ENCODE results near the gene GCG. TPM values are rescaled to one million over a fixed set of nuclear protein-coding genes. Genes with fewer than 3 reads are reported as not detected.
A peak's percentile ranks its signal among the peaks of the same experiment; 100 is the strongest.

The GCG gene
- 0.27 TPM in 1 of 2 replicates, not detected in the other for polyA plus RNA-seq (2011; rRNA removed)
- polyA minus RNA-seq (2011; rRNA and poly(A)+ RNA removed), result not detected in 2 replicates

DNA sequence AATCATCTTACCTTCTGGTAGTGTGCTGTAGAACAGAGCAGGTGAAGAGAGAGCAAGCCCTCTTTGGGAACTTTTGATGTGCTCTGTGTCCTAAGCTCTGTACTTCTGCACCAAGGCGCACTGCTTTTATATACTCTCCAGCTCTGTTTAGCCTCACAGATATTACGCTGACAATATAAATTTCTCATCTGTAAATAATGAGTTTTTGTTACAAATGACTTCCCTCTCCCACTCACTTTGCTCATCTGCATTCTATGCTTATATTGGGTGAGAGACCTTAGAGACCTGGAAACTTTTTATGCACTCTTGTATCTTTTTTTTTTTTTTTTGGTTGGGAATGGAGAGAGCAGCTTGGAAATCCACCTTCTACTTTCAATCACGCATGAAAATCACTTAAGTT is at the start of gene GCG:
Gene GCG, minus strand, starts transcription at position 101 of the 400 bp plus-strand sequence. CDS start 3,069 bp downstream, outside the sequence.
- CTCF ChIA-PET, result interaction anchor here (2.0 to 12.8 kb wide), 2 partner anchors 11 to 148 kb away, joined by 6 to 344 read pairs; no protein-coding TSS in a partner anchor
- TF ChIP-seq CTCF (IDR thresholded peaks at IDR 0.05; ENCODE audit: low read depth, low read length), result no peak

DNA sequence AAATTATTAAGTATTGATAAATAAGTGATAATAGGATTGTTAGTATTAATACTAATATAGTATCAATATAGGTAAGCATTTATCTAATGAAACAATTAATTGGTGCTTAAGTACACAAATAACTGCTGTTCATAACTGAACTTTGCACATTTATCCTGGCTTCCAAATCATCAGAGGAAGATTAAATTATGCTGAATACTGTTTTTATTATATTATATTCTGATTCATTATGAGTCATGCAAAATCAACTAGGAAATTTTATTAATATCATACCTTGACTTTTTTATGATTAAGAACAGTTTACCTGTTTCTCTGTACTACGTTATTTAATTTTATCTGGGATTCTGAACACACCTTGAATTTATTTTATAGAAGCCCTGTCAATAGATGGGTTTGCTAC is 48.6 kb upstream of the GCG start:
- Histone ChIP-seq H3K4me3 (ENCODE audit: low read depth, low read length) (no peak overlapping the region), H3K27me3 (ENCODE audit: control insufficient read depth, insufficient read depth, low read length) (no peaks in the 10 kb centered on the region), H3K9me3 (ENCODE audit: control insufficient read depth, insufficient read depth, low read length) (no peaks in the 10 kb centered on the region), H3K27ac (ENCODE audit: low read depth, low read length) (no peak overlapping the region)
- POLR2A ChIA-PET, result no interaction called here
- TF ChIP-seq CTCF (IDR thresholded peaks at IDR 0.05; ENCODE audit: low read depth, low read length), result no peak
- CTCF ChIA-PET, result no interaction called here
- no peak for DNase-seq (ENCODE audit: low read depth, low spot score)

More for the DNA sequence above, at the start of gene GCG:
- no peaks in the 10 kb centered on the region for H3K27me3 ChIP-seq (ENCODE audit: control insufficient read depth, insufficient read depth, low read length)
- no peak within 1 kb of the TSS for H3K27ac ChIP-seq (ENCODE audit: low read depth, low read length)
- no peak for DNase-seq (ENCODE audit: low read depth, low spot score)
- H3K9me3 ChIP-seq (ENCODE audit: control insufficient read depth, insufficient read depth, low read length), result no peaks in the 10 kb centered on the region
- no peak within 1 kb of the TSS for H3K4me3 ChIP-seq (ENCODE audit: low read depth, low read length)
- POLR2A ChIA-PET, result no interaction called here

GRCh38 chr2:162199913-162200312 is 47.9 kb upstream of the GCG start:
- H3K4me3 ChIP-seq (ENCODE audit: low read depth, low read length), result no peak overlapping the region
- no peaks in the 10 kb centered on the region for H3K27me3 ChIP-seq (ENCODE audit: control insufficient read depth, insufficient read depth, low read length)
- CTCF ChIA-PET, result no interaction called here
- POLR2A ChIA-PET, result interaction anchor here (3.6 kb wide), 1 partner anchor 11 kb away, joined by 14 read pairs; no protein-coding TSS in a partner anchor
- no peak for TF ChIP-seq CTCF (IDR thresholded peaks at IDR 0.05; ENCODE audit: low read depth, low read length)
- DNase-seq (ENCODE audit: low read depth, low spot score), result no peak
- H3K9me3 ChIP-seq (ENCODE audit: control insufficient read depth, insufficient read depth, low read length), result no peaks in the 10 kb centered on the region
- peak overlapping the region; percentile 71 for H3K27ac ChIP-seq (ENCODE audit: low read depth, low read length)

DNA sequence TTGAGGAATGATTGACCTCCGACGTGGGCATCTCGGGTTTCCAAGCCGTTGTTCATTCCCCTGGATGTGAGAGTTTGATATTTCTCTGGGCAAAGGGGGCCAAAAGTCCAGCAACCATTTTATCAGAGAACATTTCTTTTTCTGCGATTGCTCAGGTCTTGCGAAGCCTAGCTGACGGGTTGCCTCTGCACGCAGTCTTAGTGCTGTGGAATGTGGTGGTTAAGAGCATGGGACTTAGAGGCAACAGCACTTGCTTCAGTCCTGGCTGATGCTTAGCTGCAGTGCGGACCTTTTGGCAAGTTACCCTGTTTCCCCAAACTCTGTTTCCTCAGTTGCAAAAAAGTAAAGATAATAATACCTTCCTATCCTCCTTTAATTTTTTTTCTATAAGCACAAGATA is 46.2 kb upstream of the GCG start:
- Histone ChIP-seq H3K27me3 (ENCODE audit: control insufficient read depth, insufficient read depth, low read length) (no peaks in the 10 kb centered on the region), H3K4me3 (ENCODE audit: low read depth, low read length) (no peak overlapping the region), H3K9me3 (ENCODE audit: control insufficient read depth, insufficient read depth, low read length) (no peaks in the 10 kb centered on the region), H3K27ac (ENCODE audit: low read depth, low read length) (peak overlapping the region; percentile 87)
- POLR2A ChIA-PET, result interaction anchor here (1.3 to 3.6 kb wide), 4 partner anchors 12 to 126 kb away, joined by 3 to 35 read pairs (median 14); partner anchors contain the start of gene FAP
- no peak for TF ChIP-seq CTCF (IDR thresholded peaks at IDR 0.05; ENCODE audit: low read depth, low read length)
- CTCF ChIA-PET, result interaction anchor here (1.0 to 3.2 kb wide), 4 partner anchors 22 to 102 kb away, joined by 5 to 25 read pairs (median 10); no protein-coding TSS in a partner anchor
- DNase-seq (ENCODE audit: low read depth, low spot score), result peak; percentile 65

DNA sequence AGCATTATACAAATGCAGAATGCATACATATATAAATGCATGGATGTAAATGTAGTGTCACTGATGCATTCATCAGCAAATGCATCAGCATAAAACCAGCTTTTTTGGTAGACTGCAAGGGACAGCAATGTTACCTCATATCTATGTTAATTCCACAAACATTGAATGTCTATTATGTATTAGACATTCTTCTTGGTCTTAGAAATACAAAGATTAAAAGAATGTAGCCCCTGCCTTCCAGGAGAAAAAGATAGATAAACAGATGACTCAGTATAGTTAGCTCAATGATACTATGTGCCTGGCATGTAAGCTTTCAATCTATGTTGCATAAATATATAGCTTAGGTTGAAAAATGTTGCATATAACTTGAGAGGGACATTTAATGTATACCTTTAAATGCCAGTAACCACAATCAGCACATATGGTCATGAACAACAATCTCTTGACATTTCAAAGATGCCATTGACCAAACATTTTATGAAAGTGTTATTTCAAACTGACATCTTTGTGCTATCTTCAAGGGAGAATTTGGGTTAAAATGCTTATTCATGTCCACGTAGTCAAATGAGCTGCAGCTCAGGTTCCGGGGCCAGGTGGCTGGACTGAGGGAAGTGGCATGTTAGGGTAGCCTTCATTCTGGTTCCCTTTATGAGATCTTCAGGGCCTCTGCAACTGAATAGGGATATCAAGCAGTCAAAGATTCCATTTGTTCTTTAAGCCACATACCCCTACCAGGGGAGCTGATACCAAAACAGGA is 45.2 kb upstream of the GCG start:
- CTCF ChIA-PET, result interaction anchor here (1.0 to 3.2 kb wide), 5 partner anchors 10 to 610 kb away, joined by 3 to 25 read pairs (median 8); no protein-coding TSS in a partner anchor
- peak overlapping the region; percentile 90 for H3K27ac ChIP-seq (ENCODE audit: low read depth, low read length)
- no peak overlapping the region for H3K4me3 ChIP-seq (ENCODE audit: low read depth, low read length)
- no peak for TF ChIP-seq CTCF (IDR thresholded peaks at IDR 0.05; ENCODE audit: low read depth, low read length)
- POLR2A ChIA-PET, result interaction anchor here (0.6 to 3.6 kb wide), 15 partner anchors 13 to 125 kb away, joined by 3 to 35 read pairs (median 4); partner anchors contain the start of gene FAP
- DNase-seq (ENCODE audit: low read depth, low spot score), result peak; percentile 60
- H3K27me3 ChIP-seq (ENCODE audit: control insufficient read depth, insufficient read depth, low read length), result no peaks in the 10 kb centered on the region
- no peaks in the 10 kb centered on the region for H3K9me3 ChIP-seq (ENCODE audit: control insufficient read depth, insufficient read depth, low read length)
